Hepatocyte (in vitro differentiated cells): Measurements from ENCODE around the gene VASN.

Source experiments
- EZH2 ChIP-seq: fragments of 200-600 bp; sonication (generic); IDR thresholded peaks from 2 replicates; pipeline ENCODE4 v1.6.1; 2016; ENCODE audit warnings: antibody characterized with exemption, mild to moderate bottlenecking, borderline replicate concordance
- EZH2phosphoT487 ChIP-seq: fragments of 200-600 bp; sonication (generic); IDR thresholded peaks from one replicate; pipeline ENCODE4 v1.6.1; 2018; ENCODE audit warnings: antibody characterized with exemption, mild to moderate bottlenecking, low read depth, moderate library complexity; ENCODE audit not compliant: unreplicated experiment, severe bottlenecking
- TF ChIP-seq, protein P1 (sequence below): fragments of 200-600 bp; sonication (generic); IDR thresholded peaks from 2 replicates; pipeline ENCODE4 v1.5.1; 2016; ENCODE audit warnings: antibody characterized with exemption, mild to moderate bottlenecking; ENCODE audit not compliant: poor library complexity

GRCh38 chr16:4409081-4409932 is 37.7 kb downstream of the VASN start:
- TF ChIP-seq, protein P1, sequence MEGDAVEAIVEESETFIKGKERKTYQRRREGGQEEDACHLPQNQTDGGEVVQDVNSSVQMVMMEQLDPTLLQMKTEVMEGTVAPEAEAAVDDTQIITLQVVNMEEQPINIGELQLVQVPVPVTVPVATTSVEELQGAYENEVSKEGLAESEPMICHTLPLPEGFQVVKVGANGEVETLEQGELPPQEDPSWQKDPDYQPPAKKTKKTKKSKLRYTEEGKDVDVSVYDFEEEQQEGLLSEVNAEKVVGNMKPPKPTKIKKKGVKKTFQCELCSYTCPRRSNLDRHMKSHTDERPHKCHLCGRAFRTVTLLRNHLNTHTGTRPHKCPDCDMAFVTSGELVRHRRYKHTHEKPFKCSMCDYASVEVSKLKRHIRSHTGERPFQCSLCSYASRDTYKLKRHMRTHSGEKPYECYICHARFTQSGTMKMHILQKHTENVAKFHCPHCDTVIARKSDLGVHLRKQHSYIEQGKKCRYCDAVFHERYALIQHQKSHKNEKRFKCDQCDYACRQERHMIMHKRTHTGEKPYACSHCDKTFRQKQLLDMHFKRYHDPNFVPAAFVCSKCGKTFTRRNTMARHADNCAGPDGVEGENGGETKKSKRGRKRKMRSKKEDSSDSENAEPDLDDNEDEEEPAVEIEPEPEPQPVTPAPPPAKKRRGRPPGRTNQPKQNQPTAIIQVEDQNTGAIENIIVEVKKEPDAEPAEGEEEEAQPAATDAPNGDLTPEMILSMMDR = no peak
- no peak for TF ChIP-seq EZH2
- no peak for TF ChIP-seq EZH2phosphoT487
